ENCODE data around the gene NAPEPLD.

GRCh38 chr7:103068414-103069403, 80.2 kb downstream of the NAPEPLD start:
- no peak for TF ChIP-seq CTCF (optimal IDR thresholded peaks at IDR 0.05 in 1 of 3, IDR thresholded peaks at IDR 0.05 in 1 of 3, conservative IDR thresholded peaks at IDR 0.05 in 1 of 3; ENCODE audit: extremely low read depth in 1 of 3, insufficient read depth in 2 of 3, low read length in 3 of 3)
- TF ChIP-seq EZH2 (IDR thresholded peaks at IDR 0.05; ENCODE audit: low read length), result no peak
